HEK293T (cell line): ENCODE results near the gene FBLIM1.

Experiments used
- CTCF ChIA-PET: fragments of 350-600 bp; formaldehyde crosslinking; extraction: SDS; loops from one replicate; lab custom pipeline; 2021; ENCODE audit warnings: antibody characterized with exemption, inconsistent platforms; lab: Yijun Ruan, JAX
- POLR2A ChIA-PET: fragments of 350-600 bp; formaldehyde crosslinking; extraction: SDS; loops from one replicate; lab custom pipeline; 2020; ENCODE audit warnings: antibody characterized with exemption, inconsistent platforms; lab: Yijun Ruan, JAX
- DNase-seq: peaks from one replicate; pipeline ENCODE4 v3.0.0; 2012; ENCODE audit warnings: mixed read lengths; ENCODE audit errors: extremely low spot score
- ARNT ChIP-seq: fragments of 450-650 bp; IDR thresholded peaks from 2 replicates; pipeline ENCODE4 v1.6.1; 2017; ENCODE audit warnings: mild to moderate bottlenecking
- BHLHE40 ChIP-seq: fragments of 450-650 bp; IDR thresholded peaks from 2 replicates; pipeline ENCODE4 v1.6.1; 2016; ENCODE audit warnings: mild to moderate bottlenecking, moderate library complexity, borderline replicate concordance
- CTBP1 ChIP-seq: fragments of 450-650 bp; IDR thresholded peaks from 2 replicates; pipeline ENCODE4 v1.6.1; 2016; ENCODE audit warnings: borderline replicate concordance
- ELF4 ChIP-seq: fragments of 450-650 bp; IDR thresholded peaks from 2 replicates; pipeline ENCODE4 v1.6.1; 2017; ENCODE audit warnings: antibody characterized with exemption
- FOXA1 ChIP-seq: fragments of 450-650 bp; IDR thresholded peaks from 2 replicates; pipeline ENCODE4 v1.6.1; 2016; ENCODE audit warnings: mild to moderate bottlenecking
- FOXK2 ChIP-seq: fragments of 450-650 bp; IDR thresholded peaks from 2 replicates; pipeline ENCODE4 v1.6.1; 2016; ENCODE audit warnings: mild to moderate bottlenecking
- FOXM1 ChIP-seq: fragments of 450-650 bp; IDR thresholded peaks from 2 replicates; pipeline ENCODE4 v1.6.1; 2017; ENCODE audit warnings: mild to moderate bottlenecking, borderline replicate concordance
- HDGF ChIP-seq: fragments of 450-650 bp; IDR thresholded peaks from 2 replicates; pipeline ENCODE4 v1.6.1; 2017; ENCODE audit warnings: antibody characterized with exemption, borderline replicate concordance
- L3MBTL2 ChIP-seq: fragments of 450-650 bp; conservative IDR thresholded peaks from 2 replicates; pipeline ENCODE4 v1.6.1; 2016; ENCODE audit warnings: mild to moderate bottlenecking
- LEF1 ChIP-seq: fragments of 450-650 bp; IDR thresholded peaks from 2 replicates; pipeline ENCODE4 v1.6.1; 2017; ENCODE audit warnings: mild to moderate bottlenecking, borderline replicate concordance
- NFRKB ChIP-seq: fragments of 450-650 bp; IDR thresholded peaks from 2 replicates; pipeline ENCODE4 v1.6.1; 2016; ENCODE audit warnings: mild to moderate bottlenecking, moderate library complexity
- SP1 ChIP-seq: fragments of 450-650 bp; IDR thresholded peaks from 2 replicates; pipeline ENCODE4 v1.6.1; 2017
- SUZ12 ChIP-seq: fragments of 450-650 bp; IDR thresholded peaks from 2 replicates; pipeline ENCODE4 v1.6.1; 2016; ENCODE audit warnings: mild to moderate bottlenecking
- TARDBP ChIP-seq: fragments of 450-650 bp; IDR thresholded peaks from 2 replicates; pipeline ENCODE4 v1.6.1; 2016
- ZNF384 ChIP-seq: fragments of 450-650 bp; IDR thresholded peaks from 2 replicates; pipeline ENCODE4 v1.6.1; 2016
- TF ChIP-seq, protein P1 (sequence below): fragments of 450-650 bp; IDR thresholded peaks from 2 replicates; pipeline ENCODE4 v1.6.1; 2016

FBLIM1 gene

DNA sequence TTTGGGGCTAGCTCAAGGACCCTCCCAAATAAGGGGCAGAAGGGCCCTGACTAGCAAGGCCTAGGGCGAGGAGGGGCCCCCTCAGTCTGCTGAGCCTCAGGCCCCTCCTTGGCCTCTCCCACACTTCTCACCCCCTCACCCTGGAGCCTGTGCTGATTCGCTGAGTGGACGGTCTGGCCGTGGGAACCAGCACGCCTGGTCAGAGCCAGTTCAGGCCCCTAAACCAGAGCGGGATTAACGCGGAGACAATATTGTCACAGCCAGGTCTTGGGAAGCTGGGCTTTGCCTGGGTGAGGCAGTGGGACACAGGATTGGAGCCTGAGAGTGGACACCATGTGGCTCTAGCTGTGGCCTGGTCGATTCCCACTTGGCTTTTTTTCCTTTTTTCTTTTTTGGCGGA lies 4.8 kb upstream of the FBLIM1 start:
- POLR2A ChIA-PET, result no interaction called here
- no peak for DNase-seq
- TF ChIP-seq CTBP1 (no peak), TARDBP (no peak), LEF1 (no peak), SUZ12 (no peak), BHLHE40 (no peak), ZNF384 (no peak), HDGF (no peak), FOXA1 (no peak), ELF4 (no peak), L3MBTL2 (no peak), SP1 (no peak), FOXM1 (no peak), ARNT (no peak), NFRKB (no peak), FOXK2 (no peak)
- TF ChIP-seq, protein P1, sequence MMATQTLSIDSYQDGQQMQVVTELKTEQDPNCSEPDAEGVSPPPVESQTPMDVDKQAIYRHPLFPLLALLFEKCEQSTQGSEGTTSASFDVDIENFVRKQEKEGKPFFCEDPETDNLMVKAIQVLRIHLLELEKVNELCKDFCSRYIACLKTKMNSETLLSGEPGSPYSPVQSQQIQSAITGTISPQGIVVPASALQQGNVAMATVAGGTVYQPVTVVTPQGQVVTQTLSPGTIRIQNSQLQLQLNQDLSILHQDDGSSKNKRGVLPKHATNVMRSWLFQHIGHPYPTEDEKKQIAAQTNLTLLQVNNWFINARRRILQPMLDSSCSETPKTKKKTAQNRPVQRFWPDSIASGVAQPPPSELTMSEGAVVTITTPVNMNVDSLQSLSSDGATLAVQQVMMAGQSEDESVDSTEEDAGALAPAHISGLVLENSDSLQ, result no peak
- CTCF ChIA-PET, result no interaction called here

DNA sequence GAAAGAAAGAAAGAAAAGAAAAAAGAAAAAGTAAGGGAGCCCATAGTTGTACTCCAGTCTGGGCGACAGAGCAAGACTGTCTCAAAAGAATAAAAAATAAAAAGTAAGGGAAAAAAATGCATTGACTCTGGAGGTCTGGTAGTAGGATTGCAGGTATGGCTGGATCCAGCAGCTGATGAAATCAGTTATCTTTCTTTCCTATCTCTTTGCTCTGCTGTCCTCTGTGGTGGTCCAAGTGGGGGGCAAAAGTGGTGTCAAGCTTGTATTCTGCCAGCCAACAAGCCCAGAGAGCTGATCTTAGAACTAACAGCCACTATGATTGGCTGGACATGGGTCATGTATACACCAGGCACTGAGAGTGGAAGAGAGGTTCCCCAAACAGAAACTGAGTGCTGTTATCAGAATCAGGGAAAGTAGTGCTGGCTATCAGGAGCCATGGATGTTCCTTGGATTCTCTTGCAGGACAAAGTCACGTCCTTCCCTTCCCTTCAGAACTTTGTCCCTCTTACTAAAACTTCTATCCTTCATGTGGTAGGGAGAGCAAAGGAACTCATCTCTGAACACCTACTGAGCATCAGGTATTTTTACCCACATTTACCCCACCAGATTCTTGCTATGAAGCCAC lies 3.5 kb upstream of the FBLIM1 start:
- TF ChIP-seq ELF4 (no peak), ZNF384 (no peak), NFRKB (no peak), LEF1 (no peak), CTBP1 (no peak), FOXK2 (no peak), FOXA1 (no peak), TARDBP (no peak), L3MBTL2 (no peak), HDGF (no peak), FOXM1 (no peak), BHLHE40 (no peak), ARNT (no peak), SUZ12 (no peak), SP1 (no peak)
- TF ChIP-seq, protein P1, result no peak
- ChIA-PET CTCF (interaction anchor here (0.7 kb wide), 1 partner anchor 146 kb away, joined by 3 read pairs; no protein-coding TSS in a partner anchor), POLR2A (no interaction called here)
- DNase-seq, result no peak

DNA sequence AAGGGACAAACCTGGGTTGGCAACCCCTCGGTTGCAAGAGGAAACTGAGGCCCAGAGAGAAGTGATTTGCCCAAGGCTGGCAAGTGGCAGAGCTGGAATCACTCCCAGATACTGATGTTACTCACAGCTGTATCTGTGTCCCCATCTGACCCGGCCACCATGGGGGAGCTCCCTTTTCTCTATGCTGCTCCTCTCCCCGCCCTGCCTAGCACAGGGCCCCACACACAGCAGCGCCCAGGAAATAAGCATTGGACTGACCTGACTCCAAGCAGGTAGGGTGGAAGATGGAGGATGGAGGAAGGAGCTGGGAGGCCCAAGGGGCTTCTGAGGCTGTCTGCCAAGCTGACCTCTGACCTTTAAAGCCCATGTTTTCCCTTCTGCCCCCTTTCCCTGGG lies 3.0 kb upstream of the FBLIM1 start:
- DNase-seq, result no peak
- CTCF ChIA-PET, result interaction anchor here (0.7 kb wide), 1 partner anchor 145 kb away, joined by 3 read pairs; no protein-coding TSS in a partner anchor
- POLR2A ChIA-PET, result no interaction called here
- no peak for TF ChIP-seq FOXA1
- no peak for TF ChIP-seq FOXK2
- TF ChIP-seq, protein P1, result no peak
- no peak for TF ChIP-seq ZNF384
- TF ChIP-seq TARDBP, result no peak

DNA sequence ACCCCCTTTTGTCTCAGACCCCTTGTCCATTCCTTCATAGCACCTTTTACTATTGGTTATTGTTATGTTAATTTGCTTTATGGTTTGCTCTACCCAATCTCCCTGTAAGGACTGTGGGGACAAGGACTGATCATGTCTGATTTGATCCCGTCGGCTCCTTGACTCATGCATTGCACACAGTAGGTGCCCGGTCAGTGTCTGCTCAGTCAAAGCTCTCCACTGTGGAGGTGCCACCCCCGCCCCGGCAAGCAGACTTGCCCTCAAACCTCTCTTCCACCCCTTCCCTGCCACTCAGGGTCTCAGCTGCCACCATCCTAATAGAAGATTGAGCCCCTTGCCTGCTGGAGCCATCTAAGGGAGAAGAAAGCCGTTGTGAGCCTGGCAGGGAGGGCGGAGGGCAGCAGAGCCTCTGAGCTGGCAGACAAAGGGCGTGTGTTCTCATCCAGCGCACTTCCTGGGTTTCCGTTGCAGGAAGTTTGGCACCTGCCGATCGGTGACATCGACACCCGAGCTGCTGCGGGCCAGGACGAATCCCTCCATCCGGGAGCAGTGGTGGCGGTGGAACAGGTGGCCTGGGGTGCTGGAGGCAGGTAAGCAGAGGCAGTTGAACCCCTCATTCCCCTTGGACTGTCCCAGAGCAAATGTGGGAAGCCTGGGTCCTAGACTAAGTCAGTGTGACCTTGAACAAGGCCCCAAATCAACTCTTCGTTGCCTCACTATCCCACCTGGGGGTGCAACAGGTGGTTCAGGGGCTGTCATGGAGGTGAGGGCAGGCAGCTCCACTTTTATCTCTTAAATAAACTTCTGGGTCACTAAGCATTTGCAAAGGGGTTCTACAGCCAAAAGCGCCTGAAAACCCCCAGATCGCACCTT lies 2.2 kb upstream of the FBLIM1 start:
- ChIA-PET POLR2A (no interaction called here), CTCF (interaction anchor here (1.1 kb wide), 1 partner anchor 19 kb away, joined by 3 read pairs; no protein-coding TSS in a partner anchor)
- no peak for DNase-seq
- TF ChIP-seq FOXA1, result no peak
- no peak for TF ChIP-seq BHLHE40
- TF ChIP-seq TARDBP, result no peak
- TF ChIP-seq HDGF, result no peak
- TF ChIP-seq ZNF384, result no peak
- TF ChIP-seq NFRKB, result no peak
- TF ChIP-seq ELF4, result no peak
- TF ChIP-seq CTBP1, result no peak
- TF ChIP-seq SP1, result no peak
- no peak for TF ChIP-seq SUZ12
- no peak for TF ChIP-seq ARNT

DNA sequence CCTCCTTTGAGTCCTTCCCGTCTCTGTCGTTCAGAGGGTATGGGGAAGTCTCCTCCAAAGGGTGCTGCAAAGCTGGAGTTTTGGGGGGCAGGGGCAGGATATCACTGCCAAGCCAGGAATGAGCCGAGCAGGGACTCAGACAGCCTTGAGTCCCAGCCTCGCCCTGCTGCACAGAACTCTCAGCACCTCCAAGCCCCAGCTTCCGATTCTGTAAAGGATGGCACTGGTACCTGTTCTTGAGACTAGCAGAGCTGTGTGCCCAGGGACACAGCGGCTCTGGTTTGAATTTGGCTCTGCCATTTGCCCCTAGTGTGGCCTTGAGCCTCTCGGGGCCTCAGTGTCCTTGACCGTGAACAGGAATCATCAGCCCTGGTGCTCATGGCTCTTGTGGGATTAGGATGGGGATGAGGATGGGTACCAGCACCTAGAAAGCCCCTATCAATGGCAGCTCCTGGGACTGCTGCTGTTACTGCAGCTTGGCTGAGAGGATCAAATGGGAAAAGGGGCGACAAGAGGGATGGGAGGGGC lies 1.5 kb upstream of the FBLIM1 start:
- POLR2A ChIA-PET, result interaction anchor here (0.9 kb wide), 1 partner anchor 92 kb away, joined by 3 read pairs; no protein-coding TSS in a partner anchor
- DNase-seq, result no peak
- no peak for TF ChIP-seq ZNF384
- no peak for TF ChIP-seq CTBP1
- TF ChIP-seq FOXM1, result no peak
- TF ChIP-seq L3MBTL2, result no peak
- TF ChIP-seq FOXA1, result no peak
- TF ChIP-seq SUZ12, result no peak
- no peak for TF ChIP-seq NFRKB
- TF ChIP-seq, protein P1, result no peak
- TF ChIP-seq ELF4, result no peak
- no peak for TF ChIP-seq BHLHE40
- TF ChIP-seq ARNT, result no peak
- TF ChIP-seq TARDBP, result no peak
- no peak for TF ChIP-seq HDGF
- TF ChIP-seq LEF1, result no peak
- no peak for TF ChIP-seq FOXK2
- TF ChIP-seq SP1, result no peak
- CTCF ChIA-PET, result interaction anchor here (1.1 kb wide), 1 partner anchor 20 kb away, joined by 3 read pairs; no protein-coding TSS in a partner anchor
